ENCODE data around the gene B4GALNT1.
"Not testable (repeated sequence)": the region's sequence is repeated elsewhere in the genome, so short reads cannot be mapped to it uniquely, and the experiment has no call there.

The B4GALNT1 gene

DNA sequence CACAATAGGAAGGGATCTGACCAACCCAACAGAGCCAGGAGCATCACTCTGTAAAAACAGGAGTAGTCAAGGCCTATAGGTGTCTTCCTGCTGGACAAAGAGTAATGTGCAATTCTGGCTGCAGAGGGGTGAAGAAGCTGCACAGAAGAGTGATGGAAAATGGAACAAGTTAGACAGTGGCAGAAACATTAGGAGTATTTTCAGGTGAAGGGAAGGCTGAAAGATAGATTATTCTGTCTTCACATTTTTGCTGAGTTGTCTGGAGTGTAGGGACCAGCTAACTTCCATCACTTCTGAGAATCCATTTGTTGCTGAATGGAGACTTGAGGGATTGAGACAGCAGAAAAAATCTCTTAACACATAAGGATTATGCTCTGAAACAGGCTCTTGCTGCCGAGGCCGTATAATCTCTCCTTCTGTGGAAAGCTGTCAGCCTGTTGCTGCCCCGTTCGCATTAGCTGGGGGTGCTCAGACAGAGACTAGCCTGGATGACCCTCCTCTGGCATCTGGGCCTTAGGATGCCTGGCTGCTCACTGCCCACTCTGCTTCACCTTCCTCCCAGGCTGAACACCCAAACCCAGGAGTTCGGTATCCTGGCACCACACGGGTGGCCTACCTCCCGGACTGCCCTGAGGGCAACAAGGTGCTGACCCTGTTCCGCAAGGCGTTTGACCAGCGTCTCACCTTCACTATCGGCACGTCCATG is 24.9 kb downstream of the B4GALNT1 start:
- no peak for DNase-seq (ENCODE audit: low spot score)

GRCh38 chr12:57606821-57607220 is 26.2 kb downstream of the B4GALNT1 start:
- DNase-seq (ENCODE audit: low spot score) = no peak

DNA sequence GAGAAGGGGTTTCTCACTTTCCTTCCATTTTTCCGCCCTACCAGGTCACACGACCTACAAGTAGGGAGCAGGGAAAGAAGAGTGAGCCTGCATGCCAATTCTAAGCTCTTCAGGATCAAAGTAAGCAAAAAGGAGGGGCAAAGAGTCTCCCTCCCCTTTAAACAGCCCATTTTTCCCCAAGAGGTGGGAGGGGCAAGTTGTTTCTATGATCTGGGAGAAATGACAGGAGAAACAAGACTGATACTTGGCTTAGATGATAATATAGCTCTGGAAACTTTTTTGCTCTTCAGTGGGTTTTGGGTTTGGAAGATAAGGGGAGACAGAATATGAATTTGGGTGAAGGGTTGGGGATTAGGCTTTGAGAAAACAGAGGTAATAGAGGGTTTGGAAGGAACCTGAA is 26.6 kb downstream of the B4GALNT1 start:
- DNase-seq (ENCODE audit: low spot score) = no peak

DNA sequence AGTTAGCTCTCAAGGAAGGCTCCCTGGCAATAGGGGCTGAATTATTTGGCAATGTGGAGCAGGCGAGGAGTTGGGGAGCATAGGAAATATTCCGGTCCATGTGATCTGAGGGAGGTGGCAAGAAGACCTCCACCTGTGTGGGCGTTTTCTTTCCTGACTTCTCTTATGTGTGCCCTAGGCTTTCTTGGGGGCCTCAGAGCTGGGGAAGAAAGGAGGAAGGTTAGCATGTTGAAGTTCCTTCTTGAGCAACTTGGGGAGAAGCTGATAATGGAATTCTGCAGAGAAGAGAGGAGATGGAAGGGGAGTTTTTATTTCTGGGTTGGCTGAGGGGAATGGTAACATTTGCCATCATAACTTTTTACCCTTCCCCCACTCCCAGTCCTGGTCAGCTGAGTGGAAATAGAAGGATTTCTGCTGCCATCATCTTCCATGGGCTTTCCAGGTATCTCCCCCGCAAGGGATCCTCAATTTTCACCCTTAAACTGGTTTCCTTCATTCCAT is 27.1 kb downstream of the B4GALNT1 start:
- no peak for DNase-seq (ENCODE audit: low spot score)

- no peak for DNase-seq (ENCODE audit: low spot score)
Observed at GRCh38 chr12:57604992-57605810, 27.8 kb downstream of the B4GALNT1 start.

DNA sequence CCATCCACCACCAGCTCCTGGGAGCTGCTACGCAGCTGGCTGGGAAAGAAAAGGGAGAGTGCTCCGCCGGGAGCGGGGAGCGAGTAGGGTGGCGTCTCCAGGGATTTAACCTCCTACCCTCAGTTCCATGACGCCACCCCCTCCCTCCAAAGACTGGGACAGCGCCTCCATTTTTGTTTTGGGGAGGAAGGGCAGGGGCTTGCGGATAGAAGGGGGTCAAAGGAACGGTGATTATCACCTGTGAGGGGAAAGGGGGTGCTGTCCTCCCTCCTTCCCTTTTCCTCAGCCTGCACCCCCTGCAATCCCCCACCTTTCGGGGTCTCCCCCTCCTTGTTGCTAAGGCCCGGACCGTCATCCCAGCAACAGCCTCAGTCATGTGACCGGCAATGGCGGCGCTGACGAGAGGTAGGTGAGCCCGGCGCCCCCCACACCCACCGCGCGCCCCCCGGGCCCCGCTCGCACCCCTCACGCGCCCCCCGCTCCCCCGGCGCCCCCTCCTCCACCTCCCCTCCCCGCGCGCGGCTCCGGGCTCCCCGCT is 28.5 kb downstream of the B4GALNT1 start, which contains the start of gene DTX3:
DTX3 (plus strand) TSS at position 371 of the 538 bp plus-strand sequence. CDS start 1,694 bp downstream, outside the sequence.
- peak; percentile 60 for DNase-seq (ENCODE audit: low spot score)

DNA sequence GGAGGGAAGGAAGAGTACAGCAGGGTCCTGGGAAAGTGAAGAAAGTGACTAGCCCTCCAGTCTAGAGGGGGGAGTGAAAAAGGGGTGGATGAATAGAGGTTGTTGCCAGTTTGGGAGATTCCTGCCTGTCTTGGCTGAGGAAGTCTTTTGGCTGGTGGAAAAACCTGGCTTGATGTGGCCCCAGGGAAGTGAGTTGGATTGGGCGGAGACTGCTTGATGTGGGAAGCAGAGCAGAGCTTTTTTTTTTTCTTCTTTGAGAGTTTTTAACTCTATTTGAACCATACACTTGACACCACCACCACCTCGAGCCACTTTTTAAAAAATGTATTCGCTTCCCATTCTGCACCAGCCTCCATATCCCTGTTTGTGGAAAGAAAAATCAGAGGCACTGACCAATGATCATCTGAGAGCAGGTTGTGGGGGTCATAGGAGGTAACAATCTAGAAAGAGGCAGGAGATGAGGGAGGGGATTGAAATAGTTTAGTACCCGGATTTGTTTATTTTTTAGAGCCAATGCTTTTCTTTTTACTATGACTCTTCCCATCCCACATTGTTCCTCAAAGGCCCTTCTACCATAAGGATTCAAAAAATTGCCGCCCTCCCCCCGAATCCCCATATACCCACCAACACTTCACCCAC is 29.1 kb downstream of the B4GALNT1 start:
- DNase-seq (ENCODE audit: low spot score) = no peak

- DNase-seq (ENCODE audit: low spot score) = no peak
Observed at GRCh38 chr12:57603324-57603723, 29.7 kb downstream of the B4GALNT1 start.

- no peak for DNase-seq (ENCODE audit: low spot score)
Observed at GRCh38 chr12:57602544-57602943, 30.5 kb downstream of the B4GALNT1 start.

DNA sequence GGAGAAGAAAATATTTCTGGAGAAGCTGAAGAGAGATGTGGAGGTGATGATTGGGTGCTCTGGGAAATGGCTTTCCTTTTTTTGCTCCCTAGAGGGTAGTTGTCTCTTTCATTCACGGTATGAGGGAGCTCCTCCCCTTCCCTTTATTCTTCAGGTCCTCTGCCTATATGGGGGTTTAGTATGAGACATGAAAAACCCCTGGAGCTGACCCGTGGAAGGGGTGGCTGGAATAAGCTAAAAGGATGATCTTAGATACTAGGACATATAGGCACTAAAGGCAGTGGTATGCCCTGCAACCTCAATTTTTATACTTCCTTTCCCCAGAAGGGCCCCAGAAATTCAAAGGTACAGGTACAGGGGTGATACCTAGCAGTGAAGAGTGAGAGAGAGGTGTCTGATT is 32.6 kb downstream of the B4GALNT1 start:
- no peak for DNase-seq (ENCODE audit: low spot score)

DNA sequence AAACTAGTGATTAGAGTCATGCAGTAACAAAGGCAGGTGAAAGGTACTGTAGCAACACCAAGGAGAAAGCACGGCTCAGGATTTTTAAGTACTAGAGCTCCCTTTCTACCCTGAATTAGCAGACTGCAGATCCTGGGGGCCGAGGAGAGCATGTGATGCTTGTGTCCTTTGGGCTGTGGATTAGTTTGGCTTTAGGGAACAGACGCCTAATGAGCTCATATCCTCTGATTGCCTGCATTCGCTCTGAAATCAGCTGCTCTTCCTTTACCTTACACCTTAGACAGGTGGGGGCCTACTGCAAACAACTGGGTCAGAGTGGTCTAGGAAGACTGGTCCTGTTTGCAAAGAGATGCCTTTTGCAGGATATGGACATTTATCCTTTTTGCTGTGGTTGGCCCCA is 39.8 kb downstream of the B4GALNT1 start:
- DNase-seq (ENCODE audit: low spot score) = no peak

- DNase-seq (ENCODE audit: low spot score) = no peak
Observed at GRCh38 chr12:57592551-57593165, 40.3 kb downstream of the B4GALNT1 start.

DNA sequence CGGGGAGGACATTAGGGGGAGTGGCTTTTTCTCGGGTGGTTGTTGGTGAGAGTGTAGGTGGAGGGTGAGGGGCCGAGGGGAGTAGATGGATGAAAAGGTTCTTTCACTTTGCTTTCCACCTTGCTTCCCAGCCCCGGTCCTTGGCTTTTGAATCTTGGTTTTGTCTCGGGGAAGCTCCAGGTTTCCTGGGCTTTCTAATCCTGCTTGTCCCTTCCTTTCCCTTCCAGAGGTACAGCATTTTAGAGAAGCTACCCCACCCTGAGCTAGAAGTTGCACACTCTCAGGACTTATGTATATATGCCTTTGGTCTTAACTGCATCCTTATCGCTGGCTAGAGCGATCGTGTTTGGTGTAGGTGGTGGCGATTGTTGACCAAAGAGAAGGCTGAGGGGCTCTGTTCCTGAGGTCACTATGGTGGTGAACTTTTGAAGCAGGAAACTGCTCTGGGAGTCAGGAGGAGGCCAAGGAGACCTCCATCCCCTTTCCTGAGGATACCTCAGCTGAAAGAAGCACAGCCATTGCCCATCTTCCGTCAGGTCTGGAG is 41.1 kb downstream of the B4GALNT1 start:
- DNase-seq (ENCODE audit: low spot score) = no peak

DNA sequence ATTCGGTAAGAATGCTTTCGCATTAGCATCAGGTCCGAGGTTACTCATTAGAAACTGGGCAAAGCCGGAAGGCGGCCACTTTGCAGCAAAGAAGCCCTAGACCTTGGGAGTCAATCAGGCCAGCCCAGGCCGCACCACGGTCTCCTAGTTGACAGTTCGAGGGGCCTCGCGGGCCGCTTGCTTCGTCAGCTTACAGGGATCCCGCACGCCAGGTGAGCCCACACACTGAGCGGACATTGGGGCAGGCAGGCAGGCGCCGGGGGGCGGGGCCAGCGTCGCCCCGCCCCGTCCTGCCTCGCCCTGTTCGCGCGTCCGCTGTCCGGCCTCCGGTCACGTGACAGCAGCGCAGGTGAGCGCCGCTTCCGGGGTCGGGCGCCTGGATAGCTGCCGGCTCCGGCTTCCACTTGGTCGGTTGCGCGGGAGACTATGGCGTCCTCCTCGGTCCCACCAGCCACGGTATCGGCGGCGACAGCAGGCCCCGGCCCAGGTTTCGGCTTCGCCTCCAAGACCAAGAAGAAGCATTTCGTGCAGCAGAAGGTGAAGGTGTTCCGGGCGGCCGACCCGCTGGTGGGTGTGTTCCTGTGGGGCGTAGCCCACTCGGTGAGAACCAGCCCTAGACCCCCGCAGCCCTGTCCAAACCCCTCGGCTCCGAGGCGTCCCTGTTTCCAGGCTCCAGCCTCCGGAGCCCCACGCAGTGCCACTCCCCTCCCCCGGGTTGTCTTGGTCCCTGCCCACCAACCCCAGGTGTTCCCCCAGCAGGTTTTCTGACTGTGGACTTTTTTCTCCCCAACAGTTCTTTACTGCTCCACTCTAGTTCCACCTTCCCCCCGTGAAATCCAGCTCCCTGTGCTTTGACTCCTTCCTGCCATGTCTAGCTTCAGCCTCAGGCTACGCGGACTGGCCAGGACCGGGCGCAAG is 41.9 kb downstream of the B4GALNT1 start, which contains the start of gene PIP4K2C:
PIP4K2C (plus strand) TSS at position 329 of the 918 bp plus-strand sequence; CDS start at position 427, 98 bp downstream.
- DNase-seq (ENCODE audit: low spot score) = peak; percentile 93

GRCh38 chr12:57590479-57590863 is 42.5 kb downstream of the B4GALNT1 start:
- DNase-seq (ENCODE audit: low spot score) = no peak

- not testable (repeated sequence) for DNase-seq (ENCODE audit: low spot score)
Observed at GRCh38 chr12:57588951-57589610, 43.9 kb downstream of the B4GALNT1 start.

GRCh38 chr12:57586832-57587429 is 46.1 kb downstream of the B4GALNT1 start:
- no peak for DNase-seq (ENCODE audit: low spot score)

GRCh38 chr12:57586128-57586527 is 46.9 kb downstream of the B4GALNT1 start:
- DNase-seq (ENCODE audit: low spot score) = no peak

DNA sequence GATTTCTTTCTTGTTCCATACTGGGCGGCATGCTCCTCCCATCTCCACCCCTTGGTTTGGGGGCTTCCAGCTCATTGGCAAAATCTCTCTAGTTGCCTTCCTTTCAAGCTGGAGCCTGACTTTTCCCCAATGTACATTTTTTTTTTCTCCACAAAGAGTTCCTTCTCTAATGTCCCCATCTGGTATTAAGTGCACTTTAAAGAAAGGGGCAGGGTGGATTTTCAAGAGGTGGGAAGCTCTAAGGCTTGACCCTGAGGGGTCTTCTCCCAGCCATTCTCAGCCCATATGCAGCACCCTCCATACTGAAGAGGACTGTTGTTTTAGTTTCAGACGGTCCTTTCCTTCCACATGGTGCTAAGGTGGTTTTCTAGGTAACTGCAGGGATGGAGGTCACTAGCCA is 47.8 kb downstream of the B4GALNT1 start:
- no peak for DNase-seq (ENCODE audit: low spot score)

Data from germinal center (tissue), 1 donor.